GM19324 (cell line): ENCODE data around the gene ZNF346.
"Not testable (repeated sequence)": the region's sequence is repeated elsewhere in the genome, so short reads cannot be mapped to it uniquely, and the experiment has no call there.

Source experiments
- ATAC-seq: cut with Tn5 transposase; IDR thresholded peaks from one replicate; pipeline ENCODE4 v1.9.1; 2021; ENCODE audit warnings: mild to moderate bottlenecking, moderate library complexity; ENCODE audit not compliant: unreplicated experiment, low FRiP score

ZNF346 gene, protein sequence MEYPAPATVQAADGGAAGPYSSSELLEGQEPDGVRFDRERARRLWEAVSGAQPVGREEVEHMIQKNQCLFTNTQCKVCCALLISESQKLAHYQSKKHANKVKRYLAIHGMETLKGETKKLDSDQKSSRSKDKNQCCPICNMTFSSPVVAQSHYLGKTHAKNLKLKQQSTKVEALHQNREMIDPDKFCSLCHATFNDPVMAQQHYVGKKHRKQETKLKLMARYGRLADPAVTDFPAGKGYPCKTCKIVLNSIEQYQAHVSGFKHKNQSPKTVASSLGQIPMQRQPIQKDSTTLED

DNA sequence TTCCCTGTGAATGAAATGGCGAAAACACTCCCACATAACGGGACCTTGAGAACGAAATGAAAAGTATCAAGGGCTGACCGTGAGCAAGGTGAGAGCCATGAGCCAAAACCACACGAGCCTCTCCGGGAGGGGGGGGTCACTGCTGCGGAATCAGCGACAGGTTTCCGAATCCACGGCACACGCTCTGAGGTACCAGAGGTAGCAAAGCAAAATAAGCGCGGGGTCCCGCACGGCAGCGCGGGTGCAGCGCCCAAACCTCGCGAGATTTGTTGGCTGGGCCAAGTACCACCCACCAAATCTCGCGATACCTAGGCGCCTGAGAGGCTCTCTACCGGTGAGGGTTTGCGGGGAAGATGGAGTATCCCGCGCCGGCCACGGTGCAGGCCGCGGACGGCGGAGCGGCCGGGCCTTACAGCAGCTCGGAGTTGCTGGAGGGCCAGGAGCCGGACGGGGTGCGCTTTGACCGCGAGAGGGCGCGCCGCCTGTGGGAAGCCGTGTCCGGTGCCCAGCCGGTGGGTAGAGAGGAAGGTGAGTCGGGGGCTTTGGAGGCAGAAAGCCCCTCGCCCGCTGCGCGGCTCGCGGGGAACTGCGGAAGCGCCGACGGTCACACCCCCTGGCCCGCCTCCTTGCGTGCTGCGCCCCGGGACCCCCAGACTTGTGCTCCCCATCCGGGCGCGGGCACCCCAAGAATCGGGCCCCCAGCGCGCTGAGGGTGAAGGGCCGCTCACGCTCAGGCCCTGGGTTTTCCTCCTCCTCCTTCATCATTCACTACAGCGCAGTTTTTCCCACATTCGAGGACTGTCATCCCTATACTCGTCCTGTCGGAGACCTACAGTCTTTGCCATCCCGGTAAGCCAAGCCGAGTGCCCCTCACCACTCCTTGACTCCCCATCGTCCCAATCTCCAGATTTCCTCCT, at the start of gene ZNF346:
Gene ZNF346, plus strand, starts transcription at position 311 of the 917 bp plus-strand sequence. Its CDS starts 43 bp downstream, at position 354.
- peak; percentile 85 for ATAC-seq

DNA sequence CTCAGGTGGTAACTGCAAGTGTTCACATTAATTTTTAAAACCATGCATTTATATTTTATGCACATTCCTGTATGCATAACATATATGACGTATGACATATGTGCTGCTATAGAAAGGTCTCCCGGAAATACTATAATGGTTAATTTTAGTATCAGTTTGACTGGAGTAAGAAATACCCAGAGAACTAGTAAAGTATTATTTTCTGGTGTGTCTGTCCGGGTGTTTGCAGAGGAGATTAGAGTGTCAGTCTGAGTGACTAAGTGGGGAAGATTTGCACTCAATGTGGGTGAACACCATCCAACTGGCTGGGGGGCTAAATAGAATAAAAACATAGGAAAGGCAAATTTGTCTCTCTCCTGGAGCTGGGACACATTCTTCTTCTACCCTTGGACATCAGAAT, 42.8 kb upstream of the ZNF346 start:
- ATAC-seq = no peak

DNA sequence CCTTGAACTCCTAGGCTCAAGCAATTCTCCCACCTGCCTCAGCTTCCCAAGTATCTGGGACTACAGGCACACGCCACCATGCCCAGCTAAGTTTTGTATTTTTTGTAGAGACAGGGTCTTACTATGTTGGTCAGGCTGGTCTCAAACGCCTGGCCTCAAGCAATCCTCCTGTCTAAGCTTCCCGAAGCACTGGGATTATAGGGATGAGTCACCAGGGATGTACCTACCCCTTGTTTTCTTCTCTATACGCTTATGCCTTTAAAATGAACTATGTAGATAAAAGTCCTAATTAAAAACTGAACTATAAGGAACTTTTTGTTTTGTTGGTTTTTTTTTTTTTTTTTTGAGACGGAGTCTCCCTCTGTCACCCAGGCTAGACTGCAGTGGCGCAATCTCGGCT, 41.7 kb upstream of the ZNF346 start:
- no peak for ATAC-seq

DNA sequence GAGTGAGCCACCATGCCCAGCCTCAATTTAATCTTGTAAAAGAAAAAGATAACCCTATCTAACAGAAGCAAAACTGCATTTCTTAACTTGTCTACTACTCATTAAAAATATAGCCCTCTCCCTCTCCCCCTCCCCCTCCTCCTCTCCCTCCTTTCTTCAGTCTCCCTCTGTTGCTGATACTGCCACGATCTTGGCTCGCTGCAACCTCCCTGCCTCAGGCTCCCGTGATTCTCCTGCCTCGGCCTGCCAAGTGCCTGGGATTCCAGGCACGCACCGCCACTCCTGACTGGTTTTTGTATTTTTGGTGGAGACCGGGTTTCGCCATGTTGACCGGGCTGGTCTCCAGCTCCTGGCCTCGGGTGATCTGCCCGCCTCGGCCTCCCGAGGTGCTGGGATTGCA, 39.4 kb upstream of the ZNF346 start:
- ATAC-seq = not testable (repeated sequence)

DNA sequence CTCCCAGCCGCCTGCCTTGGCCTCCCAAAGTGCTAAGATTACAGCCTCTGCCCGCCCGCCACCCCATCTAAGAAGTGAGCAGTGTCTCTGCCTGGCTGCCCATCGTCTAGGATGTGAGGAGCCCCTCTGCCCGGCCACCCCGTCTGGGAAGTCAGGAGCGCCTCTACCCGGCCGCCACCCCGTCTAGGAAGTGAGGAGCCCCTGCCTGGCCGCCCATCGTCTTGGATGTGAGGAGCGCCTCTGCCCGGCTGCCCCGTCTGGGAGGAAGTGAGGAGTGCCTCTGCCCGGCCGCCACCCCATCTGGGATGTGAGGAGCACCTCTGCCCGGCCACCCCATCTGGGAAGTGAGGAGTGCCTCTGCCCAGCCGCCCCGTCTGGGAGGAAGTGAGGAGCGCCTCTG, 38.9 kb upstream of the ZNF346 start:
- not testable (repeated sequence) for ATAC-seq

DNA sequence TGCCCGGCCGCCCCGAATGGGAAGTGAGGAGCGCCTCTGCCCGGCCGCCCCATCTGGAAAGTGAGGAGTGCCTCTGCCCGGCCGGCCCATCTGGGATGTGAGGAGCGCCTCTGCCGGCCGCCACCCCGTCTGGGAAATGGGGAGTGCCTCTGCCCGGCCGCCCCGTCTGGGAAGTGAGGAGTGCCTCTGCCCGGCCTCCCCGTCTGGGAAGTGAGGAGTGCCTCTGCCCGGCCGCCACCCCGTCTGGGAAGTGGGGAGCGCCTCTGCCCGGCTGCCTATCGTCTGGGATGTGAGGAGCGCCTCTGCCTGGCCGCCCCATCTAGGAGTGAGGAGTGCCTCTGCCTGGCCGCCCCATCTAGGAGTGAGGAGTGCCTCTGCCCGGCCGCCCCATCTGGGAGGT, 38.3 kb upstream of the ZNF346 start:
- not testable (repeated sequence) for ATAC-seq

DNA sequence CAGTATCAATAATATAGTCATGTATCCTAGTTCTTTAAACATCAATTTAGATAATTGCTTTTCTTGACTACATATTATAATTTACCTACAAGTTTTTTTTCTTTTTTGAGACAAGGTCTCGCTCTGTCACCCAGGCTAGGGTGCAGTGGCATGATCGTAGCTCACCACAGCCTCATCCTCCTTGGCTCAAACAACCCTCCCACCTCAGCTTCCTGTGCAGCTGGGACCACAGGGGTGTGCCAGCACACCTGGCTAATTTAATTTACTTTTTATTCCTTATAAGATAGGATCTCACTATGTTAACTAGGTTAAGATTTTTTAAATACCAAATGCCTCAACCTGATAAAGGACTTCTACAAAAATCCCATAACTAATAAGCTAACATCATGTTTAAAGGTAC, 37.0 kb upstream of the ZNF346 start:
- ATAC-seq = no peak

DNA sequence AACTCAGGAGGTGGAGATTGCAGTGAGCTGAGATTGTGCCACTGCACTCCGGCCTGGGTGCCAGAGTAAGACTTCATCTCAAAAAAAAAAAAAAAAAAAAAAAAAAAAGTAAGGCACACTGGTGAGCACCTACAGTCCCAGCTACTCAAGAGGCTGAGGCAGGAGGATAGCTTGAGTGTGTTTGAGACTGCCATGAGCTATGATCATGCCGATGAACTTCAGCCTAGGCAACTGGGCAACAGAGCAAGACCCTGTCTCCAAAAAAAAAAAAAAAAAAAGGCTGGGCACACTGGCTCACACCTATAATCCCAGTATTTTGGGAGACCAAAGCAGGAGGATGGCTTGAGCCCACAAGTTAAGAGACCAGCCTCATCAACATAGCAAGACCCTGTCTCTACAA, 36.2 kb upstream of the ZNF346 start:
- no peak for ATAC-seq

DNA sequence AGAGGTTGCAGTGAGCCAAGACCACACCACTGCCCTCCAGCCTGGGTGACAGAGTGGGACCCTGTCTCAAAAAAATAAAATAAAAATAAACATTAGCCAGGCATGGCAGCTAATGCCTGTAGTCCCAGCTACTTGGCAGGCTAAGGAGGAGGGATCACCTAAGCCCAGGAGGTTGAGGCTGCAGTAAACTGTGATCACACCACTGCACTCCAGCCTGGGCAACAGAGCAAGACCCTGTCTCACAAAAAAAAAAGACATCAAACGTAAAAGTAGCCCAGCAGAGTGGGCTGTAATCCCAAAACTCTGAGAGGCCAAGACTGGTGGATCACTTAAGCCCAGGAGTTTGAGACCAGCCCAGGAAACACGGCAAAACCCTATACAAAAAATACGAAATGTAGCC, 34.9 kb upstream of the ZNF346 start:
- no peak for ATAC-seq

DNA sequence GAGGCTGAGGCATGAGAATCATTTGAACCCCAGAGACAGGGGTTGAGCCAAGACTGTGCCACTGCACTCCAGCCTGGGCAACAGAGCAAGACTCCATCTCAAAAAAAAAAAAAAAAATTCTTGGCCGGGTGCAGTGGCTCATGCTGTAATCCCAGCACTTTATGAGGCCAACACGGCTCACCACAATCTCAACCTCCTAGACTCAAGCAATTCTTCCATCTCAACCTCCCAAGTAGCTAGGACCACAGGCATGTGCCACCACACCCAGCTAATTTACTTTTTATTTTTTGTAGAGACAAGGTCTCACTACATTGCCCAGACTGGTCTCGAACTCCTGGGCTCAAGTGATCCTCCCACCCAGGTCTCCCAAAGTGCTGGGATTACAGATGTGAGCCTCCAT, 29.4 kb upstream of the ZNF346 start:
- ATAC-seq = not testable (repeated sequence)

DNA sequence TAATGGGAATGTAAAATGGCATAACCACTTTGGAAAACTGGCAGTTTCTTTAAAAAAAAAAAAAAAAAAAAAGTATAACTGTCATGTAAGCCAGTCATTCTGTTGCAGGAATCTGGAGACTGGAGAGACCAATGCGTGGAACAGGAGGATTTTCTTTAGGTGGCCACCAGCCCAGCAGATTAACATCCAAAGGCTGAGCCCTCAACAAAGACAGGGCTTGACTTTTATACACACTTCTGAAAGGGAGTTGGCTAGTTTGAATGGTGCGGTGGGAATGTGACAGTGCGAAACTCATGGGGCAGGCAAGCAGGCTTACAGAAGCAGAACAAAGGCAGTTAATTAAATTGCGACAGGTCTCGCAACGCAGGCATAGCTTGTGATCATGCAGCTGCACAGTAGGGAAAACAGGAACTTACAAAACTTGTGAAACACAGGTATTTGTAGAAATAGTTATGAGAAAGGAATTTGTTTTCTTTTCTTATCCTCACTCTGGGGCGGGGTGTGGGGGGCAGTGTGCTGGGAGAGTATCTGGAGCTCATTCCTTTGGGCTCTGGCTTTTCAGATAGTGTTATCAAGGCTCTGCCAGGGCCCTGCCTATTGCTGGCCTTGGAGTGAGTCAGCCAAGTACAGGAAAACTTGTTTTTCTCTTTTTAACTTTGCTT, 27.9 kb upstream of the ZNF346 start:
- no peak for ATAC-seq

DNA sequence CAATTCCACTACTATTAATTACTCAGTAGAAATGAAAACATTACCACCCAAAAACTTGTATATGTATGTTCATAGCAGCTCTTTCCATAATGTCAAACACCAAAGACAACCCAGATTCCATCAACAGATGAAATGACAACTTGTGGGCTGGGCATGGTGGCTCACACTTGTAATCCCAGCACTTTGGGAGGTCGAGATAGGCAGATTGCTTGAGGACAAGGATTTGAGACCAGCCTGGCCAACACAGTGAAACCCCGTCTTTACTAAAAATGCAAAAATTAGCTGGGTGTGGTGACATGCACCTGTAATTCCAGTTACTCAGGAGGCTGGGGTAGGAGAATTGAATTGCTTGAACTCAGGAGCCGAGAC, 27.4 kb upstream of the ZNF346 start:
- ATAC-seq = no peak

DNA sequence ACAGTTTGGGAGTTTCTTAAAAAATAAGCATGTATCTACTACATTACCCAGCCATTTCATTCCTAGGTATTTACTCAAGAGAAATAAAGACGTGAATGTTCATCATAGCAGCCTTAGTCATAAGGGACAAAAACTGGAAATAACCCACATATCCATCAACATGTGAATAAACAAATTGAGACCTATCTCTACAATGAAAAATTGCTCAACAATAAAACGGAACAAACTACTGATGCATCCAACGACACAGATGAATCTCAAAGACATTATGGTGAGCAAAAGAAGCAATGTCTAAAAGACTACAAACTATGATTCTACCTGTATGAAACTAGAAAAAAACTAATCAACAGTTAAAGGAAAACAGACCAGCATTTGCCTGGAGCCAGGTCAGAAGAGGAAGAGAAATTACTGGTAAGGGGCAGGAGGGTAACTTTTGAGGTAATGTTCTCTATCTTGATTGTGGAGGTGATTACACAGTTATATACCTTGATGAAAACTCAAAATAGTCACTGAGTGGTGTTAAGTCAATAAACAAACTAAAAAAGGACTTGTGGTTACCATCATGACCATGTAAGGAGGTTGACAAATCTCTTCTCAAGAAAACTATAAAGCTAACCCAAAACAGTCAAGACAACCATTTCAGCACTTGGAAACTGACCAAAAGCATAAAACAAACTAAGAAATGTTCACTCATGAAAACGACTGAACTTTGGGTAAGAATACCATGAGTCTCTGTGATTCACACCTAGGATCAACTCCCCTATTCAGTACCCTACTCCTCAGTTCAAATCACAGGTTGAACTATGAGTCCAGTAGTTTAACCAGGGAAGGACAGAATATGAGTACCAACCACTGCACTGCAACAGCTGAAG, 26.4 kb upstream of the ZNF346 start:
- ATAC-seq = no peak

DNA sequence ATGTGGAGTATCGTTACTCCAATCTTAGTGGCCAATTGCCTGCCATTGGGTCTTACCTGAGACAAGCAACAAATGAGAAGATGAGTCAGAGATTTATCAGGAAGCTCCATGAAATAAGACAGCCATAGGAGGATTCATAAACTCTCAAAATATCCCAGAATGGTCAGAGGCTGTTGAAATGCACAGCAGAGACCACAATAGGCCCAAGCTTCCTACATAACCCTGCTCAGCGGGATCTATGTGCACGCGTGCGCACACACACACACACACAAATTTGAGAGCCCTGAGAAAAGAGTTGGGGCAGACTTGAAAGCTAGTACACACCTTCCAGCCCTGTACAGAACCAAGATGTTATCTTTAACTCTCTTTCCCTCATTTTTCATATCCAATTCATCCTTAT, 25.7 kb upstream of the ZNF346 start:
- no peak for ATAC-seq

DNA sequence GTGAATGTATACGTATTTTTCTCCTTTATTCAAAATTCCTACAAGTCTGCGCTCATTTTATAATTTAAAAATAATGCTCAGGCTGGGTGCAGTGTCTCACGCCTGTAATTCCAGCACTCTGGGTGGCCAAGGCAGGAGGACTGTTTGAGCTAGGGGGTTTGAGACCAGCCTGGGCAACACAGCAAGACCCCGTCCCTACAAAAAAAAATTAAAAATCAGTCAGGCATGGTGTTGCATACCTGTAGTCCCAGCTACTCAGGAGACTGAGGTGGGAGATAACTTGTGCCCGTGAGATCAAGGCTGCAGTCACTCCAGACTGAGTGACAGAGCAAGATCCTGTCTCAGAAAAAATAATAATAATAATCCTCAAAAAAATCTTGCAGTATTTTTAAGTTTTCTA, 23.7 kb upstream of the ZNF346 start:
- no peak for ATAC-seq

DNA sequence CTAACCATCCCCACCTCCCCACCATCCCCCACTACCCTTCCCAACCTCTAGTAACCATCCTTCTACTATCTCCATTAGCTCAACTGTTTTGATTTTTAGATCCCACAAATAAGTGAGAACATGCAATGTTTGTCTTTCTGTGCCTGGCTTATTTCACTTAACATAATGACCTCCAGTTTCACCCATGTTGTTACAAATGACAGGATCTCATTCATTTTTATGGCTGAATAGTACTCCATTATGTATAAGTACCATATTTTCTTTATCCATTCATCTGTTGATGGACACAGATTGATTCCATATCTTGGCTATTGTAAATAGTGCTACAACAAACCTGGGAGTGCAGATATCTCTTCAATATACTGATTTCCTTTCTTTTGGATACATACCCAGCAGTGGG, 23.0 kb upstream of the ZNF346 start:
- not testable (repeated sequence) for ATAC-seq

DNA sequence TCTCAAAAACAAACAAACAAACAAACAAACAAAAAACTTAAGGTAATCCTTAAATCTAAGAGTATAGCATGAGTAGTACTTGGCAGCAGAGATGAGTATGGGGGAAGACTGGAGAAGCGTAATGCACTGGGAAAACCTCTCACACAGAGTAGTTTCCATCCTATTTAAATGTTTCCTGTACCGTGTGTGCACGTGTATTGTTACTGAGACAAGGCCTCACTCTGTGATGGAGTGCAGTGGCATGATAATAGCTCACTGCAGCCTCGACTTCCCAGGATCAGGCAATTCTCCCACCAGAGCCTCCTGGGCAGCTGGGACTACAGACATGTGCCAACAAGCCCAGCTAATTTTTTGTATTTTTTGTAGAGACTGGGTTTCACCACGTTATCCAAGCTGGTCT, 18.8 kb upstream of the ZNF346 start:
- ATAC-seq = no peak

DNA sequence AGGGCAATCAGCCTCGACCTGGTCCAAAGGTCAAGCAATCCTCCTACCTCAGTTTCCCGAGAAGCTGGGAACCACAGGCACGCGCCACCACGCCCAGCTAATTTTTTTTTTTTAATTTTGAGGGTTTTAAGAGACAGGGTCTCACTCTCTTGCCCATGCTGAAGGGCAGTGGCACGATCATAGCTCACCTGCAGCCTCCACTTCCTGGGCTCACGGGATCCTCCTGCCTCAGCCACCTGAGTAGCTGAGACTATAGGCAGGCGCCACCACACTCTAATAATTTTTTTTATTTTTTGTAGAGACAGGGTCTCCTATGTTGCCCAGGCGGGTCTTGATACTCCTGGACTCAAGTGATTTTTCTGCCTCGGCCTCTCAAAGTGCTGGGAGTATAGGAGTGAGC, 17.5 kb upstream of the ZNF346 start:
- ATAC-seq = no peak

DNA sequence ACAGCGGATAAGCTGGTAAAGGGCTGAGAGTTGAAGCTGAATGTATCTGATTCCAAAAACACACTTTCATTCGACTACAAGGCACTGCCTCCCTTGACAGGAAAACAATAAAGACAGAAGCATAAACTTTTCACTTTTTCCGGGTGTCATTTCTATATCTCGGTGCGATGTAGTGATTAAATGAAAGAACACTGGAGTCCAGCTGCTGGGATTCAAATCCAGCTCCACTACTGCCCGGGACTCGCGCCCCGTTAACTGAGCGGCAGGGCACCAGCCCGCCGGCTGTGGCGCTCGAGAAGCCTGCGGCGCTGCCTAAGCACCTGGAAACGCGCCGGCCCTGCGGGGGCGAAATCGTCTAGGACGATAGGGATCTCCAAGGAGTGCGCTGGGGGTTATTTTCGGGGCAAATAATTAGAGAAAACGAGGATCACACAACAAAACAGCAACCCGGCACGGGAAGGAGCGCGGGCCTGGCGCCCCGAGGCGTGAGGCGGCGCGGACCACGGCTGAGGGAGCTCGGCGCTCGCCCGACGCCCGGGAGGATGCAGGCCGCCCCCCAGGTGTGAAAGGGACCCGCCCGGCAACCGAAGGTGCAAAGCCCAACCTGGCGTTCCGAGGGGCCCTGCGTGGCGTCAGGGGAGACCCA, 16.8 kb upstream of the ZNF346 start:
- ATAC-seq = peak; percentile 45
